Keratinocyte (primary cell): ENCODE data around the gene AKIP1.

Source experiments
- CTCF ChIP-seq, 3 experiments: IDR thresholded peaks in 1 of 3; conservative IDR thresholded peaks in 1 of 3; optimal IDR thresholded peaks in 1 of 3; 2 replicates in 2 of 3; 3 replicates in 1 of 3; pipeline versions ENCODE3 to v1.5.1; 2011; ENCODE audit warnings: low read length in 3 of 3, mild to moderate bottlenecking in 3 of 3, moderate library complexity in 2 of 3, control low read depth in 1 of 3, inconsistent platforms in 1 of 3; ENCODE audit not compliant: insufficient read depth in 2 of 3; ENCODE audit errors: extremely low read depth in 1 of 3
- EZH2 ChIP-seq: IDR thresholded peaks from one replicate; pipeline ENCODE4 v1.6.1; 2012; ENCODE audit warnings: inconsistent platforms, mild to moderate bottlenecking, low read length, moderate library complexity

- no peak for TF ChIP-seq CTCF (optimal IDR thresholded peaks at IDR 0.05 in 1 of 3, IDR thresholded peaks at IDR 0.05 in 1 of 3, conservative IDR thresholded peaks at IDR 0.05 in 1 of 3; ENCODE audit: extremely low read depth in 1 of 3, insufficient read depth in 2 of 3, low read length in 3 of 3)
- no peak for TF ChIP-seq EZH2
Measured at GRCh38 chr11:8878771-8879170, 32.2 kb upstream of the AKIP1 start.
